Thyroid gland (tissue), 4 donors: ENCODE results near the gene STOX1. TPM values are rescaled to one million over a fixed set of nuclear protein-coding genes. Genes with fewer than 3 reads are reported as not detected.
"Not testable (repeated sequence)": the region's sequence is repeated elsewhere in the genome, so short reads cannot be mapped to it uniquely, and the experiment has no call there.

Source experiments
- DNase-seq, 2 donors: peaks; one replicate each; pipeline ENCODE4 v3.0.0-alpha.2; 2019
- H3K27ac ChIP-seq, 3 donors: fragments of 200-600 bp; sonication (generic); 1 replicate in 2 of 3; 2 replicates in 1 of 3; pipeline ENCODE4 v1.5.1; 2016 to 2019; ENCODE audit warnings: mild to moderate bottlenecking in 1 of 3, moderate library complexity in 1 of 3
- H3K27me3 ChIP-seq: fragments of 200-600 bp; sonication (generic); one replicate; pipeline ENCODE4 v1.5.1; 2019
- H3K36me3 ChIP-seq, 2 donors: fragments of 200-600 bp; sonication (generic); one replicate each; pipeline ENCODE4 v1.5.1; 2016 to 2019
- H3K4me1 ChIP-seq, 2 donors: fragments of 200-600 bp; sonication (generic); one replicate each; pipeline ENCODE4 v1.5.1; 2017 to 2019
- H3K4me3 ChIP-seq, 3 donors: fragments of 200-600 bp; sonication (generic); replicated peaks in 1 of 3; 1 replicate in 2 of 3; 2 replicates in 1 of 3; pipeline ENCODE4 v1.5.1; 2016; ENCODE audit warnings: mild to moderate bottlenecking in 1 of 3
- H3K9me3 ChIP-seq: fragments of 200-600 bp; sonication (generic); one replicate; pipeline ENCODE4 v1.5.1; 2017
- POLR2A ChIP-seq, 2 donors: fragments of 450-650 bp; IDR thresholded peaks; one replicate each; pipeline ENCODE4 v1.6.1; 2017; ENCODE audit warnings: antibody characterized with exemption in 2 of 2, mild to moderate bottlenecking in 2 of 2, moderate library complexity in 1 of 2
- WGBS, 2 donors: methylation state at CpG; one replicate each; pipeline ENCODE4 v1.1.5; 2017; 5-methylcytosine and 5-hydroxymethylcytosine counted together
- intact Hi-C: fragments of 100-400 bp; cut with DNase I; formaldehyde crosslinking; loops from one replicate; pipeline ENCODE4 v1.15.1; 2023
- total RNA-seq, 4 donors: library from RNA; depleted of rRNA; stranded (reverse); fragments of >200 nt; gene quantifications; one replicate each; pipeline ENCODE4 v1.2.3, GENCODE V29; 2016
- TF ChIP-seq, protein P1 (sequence below), 6 experiments: fragments of 200-600 bp in 3 of 6; fragments of 450-650 bp in 3 of 6; sonication (generic) in 3 of 6; IDR thresholded peaks; one replicate each; pipeline ENCODE4 v1.5.1; 2016 to 2019; ENCODE audit warnings: antibody characterized with exemption in 6 of 6, mild to moderate bottlenecking in 2 of 6, inconsistent platforms in 1 of 6, moderate library complexity in 1 of 6

Gene STOX1
- total RNA-seq, 4 donors from 2014 or later: 8.5 to 14.9 (median 10.0) TPM

GRCh38 chr10:68864611-68865010 is 37.3 kb downstream of the STOX1 start:
- DNase-seq: no peak
- Histone ChIP-seq H3K27me3 (no peaks in the 10 kb centered on the region), H3K27ac (no peak overlapping the region), H3K4me1 (peaks cover 0 to under 1% of the 10 kb centered on the region in 2 donors), H3K9me3 (no peaks in the 10 kb centered on the region), H3K36me3 (no peaks in the 10 kb centered on the region), H3K4me3 (no peak overlapping the region)
- no peak for TF ChIP-seq POLR2A (IDR thresholded peaks at IDR 0.05)
- TF ChIP-seq, protein P1, sequence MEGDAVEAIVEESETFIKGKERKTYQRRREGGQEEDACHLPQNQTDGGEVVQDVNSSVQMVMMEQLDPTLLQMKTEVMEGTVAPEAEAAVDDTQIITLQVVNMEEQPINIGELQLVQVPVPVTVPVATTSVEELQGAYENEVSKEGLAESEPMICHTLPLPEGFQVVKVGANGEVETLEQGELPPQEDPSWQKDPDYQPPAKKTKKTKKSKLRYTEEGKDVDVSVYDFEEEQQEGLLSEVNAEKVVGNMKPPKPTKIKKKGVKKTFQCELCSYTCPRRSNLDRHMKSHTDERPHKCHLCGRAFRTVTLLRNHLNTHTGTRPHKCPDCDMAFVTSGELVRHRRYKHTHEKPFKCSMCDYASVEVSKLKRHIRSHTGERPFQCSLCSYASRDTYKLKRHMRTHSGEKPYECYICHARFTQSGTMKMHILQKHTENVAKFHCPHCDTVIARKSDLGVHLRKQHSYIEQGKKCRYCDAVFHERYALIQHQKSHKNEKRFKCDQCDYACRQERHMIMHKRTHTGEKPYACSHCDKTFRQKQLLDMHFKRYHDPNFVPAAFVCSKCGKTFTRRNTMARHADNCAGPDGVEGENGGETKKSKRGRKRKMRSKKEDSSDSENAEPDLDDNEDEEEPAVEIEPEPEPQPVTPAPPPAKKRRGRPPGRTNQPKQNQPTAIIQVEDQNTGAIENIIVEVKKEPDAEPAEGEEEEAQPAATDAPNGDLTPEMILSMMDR (IDR thresholded peaks at IDR 0.05): no peak
- intact Hi-C loops: no loop called here
- WGBS, 2 donors: 89 to 95% methylated on average over 1 of the region's 1 CpG

DNA sequence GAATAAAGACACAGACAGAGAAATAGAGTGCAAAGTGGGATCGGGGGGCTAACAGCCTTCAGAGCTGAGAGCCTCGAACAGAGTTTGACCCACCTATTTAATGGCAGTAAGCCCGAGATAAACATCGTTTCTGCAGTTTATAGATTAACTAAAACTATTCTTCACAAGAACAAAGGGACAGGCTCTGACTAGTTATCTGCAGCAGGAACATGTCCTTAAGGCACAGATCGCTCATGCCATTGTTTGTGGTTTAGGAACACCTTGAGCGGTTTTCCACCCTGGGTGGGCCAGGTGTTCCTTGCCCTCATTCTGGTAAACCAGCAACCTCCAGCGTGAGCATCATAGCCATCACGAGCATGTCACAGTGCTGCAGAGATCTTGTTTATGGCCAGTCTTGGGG is 40.8 kb downstream of the STOX1 start:
- H3K36me3 ChIP-seq, H3K27me3 ChIP-seq, H3K9me3 ChIP-seq, H3K4me3 ChIP-seq, intact Hi-C loops, H3K27ac ChIP-seq, DNase-seq: not testable (repeated sequence)
- WGBS, 2 donors: 93 to 99% methylated on average over 8 of the region's 8 CpGs
- H3K4me1 ChIP-seq: peaks cover 24 to 29% of the 10 kb centered on the region in 2 donors

DNA sequence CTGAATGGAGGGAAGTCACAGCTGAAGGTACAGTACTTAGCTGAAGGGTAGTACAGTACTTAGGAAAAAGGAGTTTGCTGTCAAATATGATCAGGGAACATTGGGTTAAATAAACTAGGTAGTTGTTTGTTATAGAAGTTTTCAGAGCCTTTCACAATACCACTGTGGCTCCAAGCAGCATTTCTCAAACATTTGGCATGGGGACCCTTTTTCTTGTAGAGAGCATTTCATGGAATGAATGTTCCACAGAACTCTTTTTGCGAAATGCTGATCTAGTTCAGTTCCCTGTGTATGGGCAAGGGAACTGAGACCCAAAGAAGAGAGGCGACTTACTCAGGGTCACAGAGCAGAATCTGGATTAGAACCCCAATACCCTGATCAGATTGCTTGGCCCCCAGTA is 42.3 kb downstream of the STOX1 start:
- intact Hi-C loops: no loop called here
- peaks cover 24 to 29% of the 10 kb centered on the region in 2 donors for H3K4me1 ChIP-seq
- no peak overlapping the region for H3K4me3 ChIP-seq
- no peak for DNase-seq
- H3K27ac ChIP-seq: no peak overlapping the region
- 48 to 75% methylated on average over 2 of the region's 2 CpGs for WGBS, 2 donors
- TF ChIP-seq POLR2A (IDR thresholded peaks at IDR 0.05): no peak
- TF ChIP-seq, protein P1 (IDR thresholded peaks at IDR 0.05): no peak
- H3K9me3 ChIP-seq: no peaks in the 10 kb centered on the region
- H3K36me3 ChIP-seq: no peaks in the 10 kb centered on the region
- H3K27me3 ChIP-seq: no peaks in the 10 kb centered on the region

GRCh38 chr10:68870061-68870460 is 42.7 kb downstream of the STOX1 start:
- intact Hi-C loops: no loop called here
- peak overlapping the region in 1 of 3 donors; percentile 82 for H3K27ac ChIP-seq
- WGBS, 2 donors: 89 to 90% methylated on average over 2 of the region's 2 CpGs

DNA sequence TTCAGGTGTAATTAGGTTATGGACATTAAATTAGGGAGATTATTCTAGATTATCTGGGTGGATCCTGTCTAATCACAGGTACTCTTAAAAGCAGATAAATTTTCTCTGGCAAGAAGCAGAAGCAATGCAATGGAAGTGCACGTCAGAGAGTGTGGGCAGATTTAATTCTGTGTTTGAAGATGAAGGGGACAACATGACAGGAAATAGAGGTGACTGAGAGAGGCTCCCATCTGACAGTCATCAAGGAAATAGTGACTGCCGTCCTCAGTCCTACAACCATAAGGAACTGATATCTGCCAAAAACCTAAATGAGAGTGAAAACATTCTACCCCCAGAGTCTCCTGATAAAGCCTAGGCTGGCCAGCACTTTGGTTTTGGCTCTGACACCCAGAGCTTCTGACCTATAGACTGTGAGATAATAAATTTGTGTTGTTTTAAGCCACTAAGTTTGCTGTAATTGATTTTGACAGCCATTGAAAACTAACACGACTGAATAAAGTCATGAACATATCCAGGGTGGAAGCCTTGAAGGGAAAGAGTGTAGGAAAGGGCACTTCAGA is 43.3 kb downstream of the STOX1 start:
- Histone ChIP-seq H3K9me3 (no peaks in the 10 kb centered on the region), H3K4me3 (no peak overlapping the region), H3K27me3 (no peaks in the 10 kb centered on the region), H3K36me3 (no peaks in the 10 kb centered on the region), H3K4me1 (peaks cover 27 to 29% of the 10 kb centered on the region in 2 donors), H3K27ac (peak overlapping the region; percentile 80 to 83 (median 82))
- no peak for DNase-seq
- TF ChIP-seq, protein P1 (IDR thresholded peaks at IDR 0.05): no peak
- no peak for TF ChIP-seq POLR2A (IDR thresholded peaks at IDR 0.05)
- 62 to 67% methylated on average over 3 of the region's 3 CpGs for WGBS, 2 donors
- intact Hi-C loops: no loop called here

More at GRCh38 chr10:68870061-68870460, 42.7 kb downstream of the STOX1 start:
- TF ChIP-seq POLR2A (IDR thresholded peaks at IDR 0.05): no peak
- TF ChIP-seq, protein P1 (IDR thresholded peaks at IDR 0.05): no peak
- no peaks in the 10 kb centered on the region for H3K36me3 ChIP-seq
- peaks cover 24 to 29% of the 10 kb centered on the region in 2 donors for H3K4me1 ChIP-seq
- H3K27me3 ChIP-seq: no peaks in the 10 kb centered on the region
- DNase-seq: no peak
- no peak overlapping the region for H3K4me3 ChIP-seq
- no peaks in the 10 kb centered on the region for H3K9me3 ChIP-seq
